HG03025 (cell line): Measurements from ENCODE around the gene NDC80.
"Not testable (repeated sequence)": the region's sequence is repeated elsewhere in the genome, so short reads cannot be mapped to it uniquely, and the experiment has no call there.

Source experiments
- ATAC-seq: cut with Tn5 transposase; IDR thresholded peaks from one replicate; pipeline ENCODE4 v1.9.1; 2021; ENCODE audit warnings: mild to moderate bottlenecking, moderate library complexity; ENCODE audit not compliant: unreplicated experiment, low FRiP score

The NDC80 gene

GRCh38 chr18:2662288-2662687, 90.9 kb downstream of the NDC80 start:
- ATAC-seq: not testable (repeated sequence)

GRCh38 chr18:2662990-2663389, 91.6 kb downstream of the NDC80 start:
- no peak for ATAC-seq
